Measurements from ENCODE around the gene KIF5B.

The KIF5B gene

GRCh38 chr10:32031424-32031823 is 24.8 kb downstream of the KIF5B start:
- no peaks in the 10 kb centered on the region for H3K4me1 ChIP-seq (ENCODE audit: control insufficient read depth, insufficient read depth, low read length, poor library complexity, severe bottlenecking)
- no peak overlapping the region for H3K27ac ChIP-seq (ENCODE audit: insufficient read depth, low read length, poor library complexity, severe bottlenecking)
- H3K36me3 ChIP-seq (ENCODE audit: control insufficient read depth, insufficient read depth, low read length), result peaks cover 92% of the 10 kb centered on the region

GRCh38 chr10:32028710-32029109 is 27.5 kb downstream of the KIF5B start:
- no peak overlapping the region for H3K4me3 ChIP-seq (ENCODE audit: insufficient read depth, low read depth, low read length, poor library complexity, severe bottlenecking)
- no peaks in the 10 kb centered on the region for H3K4me1 ChIP-seq (ENCODE audit: control insufficient read depth, insufficient read depth, low read length, poor library complexity, severe bottlenecking)
- no peaks in the 10 kb centered on the region for H3K9me3 ChIP-seq (ENCODE audit: control insufficient read depth, low read length)
- peaks cover 72% of the 10 kb centered on the region for H3K36me3 ChIP-seq (ENCODE audit: control insufficient read depth, insufficient read depth, low read length)
- DNase-seq, result no peak
- no peaks in the 10 kb centered on the region for H3K27me3 ChIP-seq (replicated peaks; ENCODE audit: control insufficient read depth, insufficient read depth, low read length, poor library complexity, severe bottlenecking)
- H3K27ac ChIP-seq (ENCODE audit: insufficient read depth, low read length, poor library complexity, severe bottlenecking), result no peak overlapping the region

More at GRCh38 chr10:32031424-32031823, 24.8 kb downstream of the KIF5B start:
- Histone ChIP-seq H3K9me3 (ENCODE audit: control insufficient read depth, low read length) (no peaks in the 10 kb centered on the region), H3K4me3 (ENCODE audit: insufficient read depth, low read depth, low read length, poor library complexity, severe bottlenecking) (no peak overlapping the region), H3K27me3 (replicated peaks; ENCODE audit: control insufficient read depth, insufficient read depth, low read length, poor library complexity, severe bottlenecking) (no peaks in the 10 kb centered on the region)
- no peak for DNase-seq

GRCh38 chr10:32023264-32023663 is 33.0 kb downstream of the KIF5B start:
- Histone ChIP-seq H3K4me1 (ENCODE audit: control insufficient read depth, insufficient read depth, low read length, poor library complexity, severe bottlenecking) (no peaks in the 10 kb centered on the region), H3K27me3 (replicated peaks; ENCODE audit: control insufficient read depth, insufficient read depth, low read length, poor library complexity, severe bottlenecking) (no peaks in the 10 kb centered on the region), H3K27ac (ENCODE audit: insufficient read depth, low read length, poor library complexity, severe bottlenecking) (no peak overlapping the region), H3K9me3 (ENCODE audit: control insufficient read depth, low read length) (no peaks in the 10 kb centered on the region), H3K36me3 (ENCODE audit: control insufficient read depth, insufficient read depth, low read length) (peaks cover 71% of the 10 kb centered on the region), H3K4me3 (ENCODE audit: insufficient read depth, low read depth, low read length, poor library complexity, severe bottlenecking) (no peak overlapping the region)
- DNase-seq, result no peak

GRCh38 chr10:32017044-32017443 is 39.2 kb downstream of the KIF5B start:
- H3K9me3 ChIP-seq (ENCODE audit: control insufficient read depth, low read length), result no peaks in the 10 kb centered on the region
- H3K27me3 ChIP-seq (replicated peaks; ENCODE audit: control insufficient read depth, insufficient read depth, low read length, poor library complexity, severe bottlenecking), result no peaks in the 10 kb centered on the region
- no peak overlapping the region for H3K27ac ChIP-seq (ENCODE audit: insufficient read depth, low read length, poor library complexity, severe bottlenecking)
- H3K4me1 ChIP-seq (ENCODE audit: control insufficient read depth, insufficient read depth, low read length, poor library complexity, severe bottlenecking), result no peaks in the 10 kb centered on the region
- peaks cover 95% of the 10 kb centered on the region for H3K36me3 ChIP-seq (ENCODE audit: control insufficient read depth, insufficient read depth, low read length)
- DNase-seq, result no peak
- H3K4me3 ChIP-seq (ENCODE audit: insufficient read depth, low read depth, low read length, poor library complexity, severe bottlenecking), result no peak overlapping the region

- H3K27ac ChIP-seq (ENCODE audit: insufficient read depth, low read length, poor library complexity, severe bottlenecking), result no peak overlapping the region
- no peaks in the 10 kb centered on the region for H3K27me3 ChIP-seq (replicated peaks; ENCODE audit: control insufficient read depth, insufficient read depth, low read length, poor library complexity, severe bottlenecking)
- H3K4me3 ChIP-seq (ENCODE audit: insufficient read depth, low read depth, low read length, poor library complexity, severe bottlenecking), result no peak overlapping the region
- H3K36me3 ChIP-seq (ENCODE audit: control insufficient read depth, insufficient read depth, low read length), result peaks cover 94% of the 10 kb centered on the region
- H3K9me3 ChIP-seq (ENCODE audit: control insufficient read depth, low read length), result no peaks in the 10 kb centered on the region
- no peaks in the 10 kb centered on the region for H3K4me1 ChIP-seq (ENCODE audit: control insufficient read depth, insufficient read depth, low read length, poor library complexity, severe bottlenecking)
- DNase-seq, result no peak
Measured at GRCh38 chr10:32015386-32015785, 40.8 kb downstream of the KIF5B start.

- Histone ChIP-seq H3K27me3 (replicated peaks; ENCODE audit: control insufficient read depth, insufficient read depth, low read length, poor library complexity, severe bottlenecking) (no peaks in the 10 kb centered on the region), H3K4me1 (ENCODE audit: control insufficient read depth, insufficient read depth, low read length, poor library complexity, severe bottlenecking) (no peaks in the 10 kb centered on the region), H3K27ac (ENCODE audit: insufficient read depth, low read length, poor library complexity, severe bottlenecking) (no peak overlapping the region), H3K36me3 (ENCODE audit: control insufficient read depth, insufficient read depth, low read length) (peaks cover 21% of the 10 kb centered on the region), H3K9me3 (ENCODE audit: control insufficient read depth, low read length) (no peaks in the 10 kb centered on the region), H3K4me3 (ENCODE audit: insufficient read depth, low read depth, low read length, poor library complexity, severe bottlenecking) (no peak overlapping the region)
- no peak for DNase-seq
Measured at GRCh38 chr10:32007026-32007425, 49.2 kb downstream of the KIF5B start.

- Histone ChIP-seq H3K4me3 (ENCODE audit: insufficient read depth, low read depth, low read length, poor library complexity, severe bottlenecking) (no peak overlapping the region), H3K9me3 (ENCODE audit: control insufficient read depth, low read length) (no peaks in the 10 kb centered on the region), H3K36me3 (ENCODE audit: control insufficient read depth, insufficient read depth, low read length) (peaks cover 6% of the 10 kb centered on the region), H3K27me3 (replicated peaks; ENCODE audit: control insufficient read depth, insufficient read depth, low read length, poor library complexity, severe bottlenecking) (no peaks in the 10 kb centered on the region), H3K4me1 (ENCODE audit: control insufficient read depth, insufficient read depth, low read length, poor library complexity, severe bottlenecking) (no peaks in the 10 kb centered on the region), H3K27ac (ENCODE audit: insufficient read depth, low read length, poor library complexity, severe bottlenecking) (no peak overlapping the region)
- DNase-seq, result peak in 1 of 3 donors; percentile 6
Measured at GRCh38 chr10:32005050-32005449, 51.2 kb downstream of the KIF5B start.

GRCh38 chr10:32004161-32004591 is 52.0 kb downstream of the KIF5B start:
- no peaks in the 10 kb centered on the region for H3K9me3 ChIP-seq (ENCODE audit: control insufficient read depth, low read length)
- H3K4me1 ChIP-seq (ENCODE audit: control insufficient read depth, insufficient read depth, low read length, poor library complexity, severe bottlenecking), result no peaks in the 10 kb centered on the region
- no peaks in the 10 kb centered on the region for H3K27me3 ChIP-seq (replicated peaks; ENCODE audit: control insufficient read depth, insufficient read depth, low read length, poor library complexity, severe bottlenecking)
- H3K36me3 ChIP-seq (ENCODE audit: control insufficient read depth, insufficient read depth, low read length), result peaks cover under 1% of the 10 kb centered on the region
- no peak for DNase-seq
- H3K27ac ChIP-seq (ENCODE audit: insufficient read depth, low read length, poor library complexity, severe bottlenecking), result no peak overlapping the region
- H3K4me3 ChIP-seq (ENCODE audit: insufficient read depth, low read depth, low read length, poor library complexity, severe bottlenecking), result no peak overlapping the region

GRCh38 chr10:32002531-32002930 is 53.7 kb downstream of the KIF5B start:
- Histone ChIP-seq H3K9me3 (ENCODE audit: control insufficient read depth, low read length) (no peaks in the 10 kb centered on the region), H3K36me3 (ENCODE audit: control insufficient read depth, insufficient read depth, low read length) (no peaks in the 10 kb centered on the region), H3K27me3 (replicated peaks; ENCODE audit: control insufficient read depth, insufficient read depth, low read length, poor library complexity, severe bottlenecking) (no peaks in the 10 kb centered on the region), H3K4me1 (ENCODE audit: control insufficient read depth, insufficient read depth, low read length, poor library complexity, severe bottlenecking) (no peaks in the 10 kb centered on the region), H3K4me3 (ENCODE audit: insufficient read depth, low read depth, low read length, poor library complexity, severe bottlenecking) (no peak overlapping the region), H3K27ac (ENCODE audit: insufficient read depth, low read length, poor library complexity, severe bottlenecking) (no peak overlapping the region)
- no peak for DNase-seq

GRCh38 chr10:32000937-32001336 is 55.3 kb downstream of the KIF5B start:
- no peak overlapping the region for H3K4me3 ChIP-seq (ENCODE audit: insufficient read depth, low read depth, low read length, poor library complexity, severe bottlenecking)
- no peaks in the 10 kb centered on the region for H3K36me3 ChIP-seq (ENCODE audit: control insufficient read depth, insufficient read depth, low read length)
- H3K27me3 ChIP-seq (replicated peaks; ENCODE audit: control insufficient read depth, insufficient read depth, low read length, poor library complexity, severe bottlenecking), result no peaks in the 10 kb centered on the region
- no peaks in the 10 kb centered on the region for H3K9me3 ChIP-seq (ENCODE audit: control insufficient read depth, low read length)
- no peaks in the 10 kb centered on the region for H3K4me1 ChIP-seq (ENCODE audit: control insufficient read depth, insufficient read depth, low read length, poor library complexity, severe bottlenecking)
- no peak overlapping the region for H3K27ac ChIP-seq (ENCODE audit: insufficient read depth, low read length, poor library complexity, severe bottlenecking)
- no peak for DNase-seq

GRCh38 chr10:31999836-32000235 is 56.4 kb downstream of the KIF5B start:
- Histone ChIP-seq H3K27ac (ENCODE audit: insufficient read depth, low read length, poor library complexity, severe bottlenecking) (no peak overlapping the region), H3K4me3 (ENCODE audit: insufficient read depth, low read depth, low read length, poor library complexity, severe bottlenecking) (no peak overlapping the region), H3K27me3 (replicated peaks; ENCODE audit: control insufficient read depth, insufficient read depth, low read length, poor library complexity, severe bottlenecking) (no peaks in the 10 kb centered on the region), H3K4me1 (ENCODE audit: control insufficient read depth, insufficient read depth, low read length, poor library complexity, severe bottlenecking) (no peaks in the 10 kb centered on the region), H3K36me3 (ENCODE audit: control insufficient read depth, insufficient read depth, low read length) (no peaks in the 10 kb centered on the region), H3K9me3 (ENCODE audit: control insufficient read depth, low read length) (no peaks in the 10 kb centered on the region)
- DNase-seq, result no peak

All from effector memory CD4-positive, alpha-beta T cell (primary cell).